Measurements from ENCODE around the gene SELENOF. TPM values are rescaled to one million over a fixed set of nuclear protein-coding genes. Genes with fewer than 3 reads are reported as not detected.

The SELENOF gene
- total and polyA plus RNA-seq, 2 of the 4 experiments (the other 2 are of a cell fraction), result 60.0 to 153 TPM

DNA sequence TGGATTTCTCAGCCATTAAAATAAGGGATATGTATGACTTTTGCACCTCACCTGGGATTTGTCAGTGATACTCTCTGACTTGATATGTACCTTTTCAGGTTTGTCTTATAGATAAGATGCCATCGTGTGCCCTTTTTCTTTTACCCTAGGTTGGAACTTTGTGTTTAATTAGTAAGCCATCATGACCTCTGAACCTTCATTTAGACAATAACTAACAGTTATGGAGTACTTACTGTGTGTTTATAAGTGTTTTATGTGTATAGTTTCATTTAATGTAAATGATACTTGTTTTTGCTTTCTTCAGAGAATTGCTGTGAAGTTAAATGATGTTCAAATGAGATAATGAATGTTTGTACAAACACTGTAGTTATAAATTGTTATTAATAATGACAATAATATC, 14.9 kb upstream of the SELENOF start:
- H3K56ac ChIP-seq (ENCODE audit: extremely low read depth, insufficient read depth, low read length), result no peak overlapping the region
- TF ChIP-seq MXI1 (IDR thresholded peaks at IDR 0.05; ENCODE audit: borderline replicate concordance, low read depth, low read length) (no peak), BHLHE40 (IDR thresholded peaks at IDR 0.05; ENCODE audit: low read depth, low read length) (no peak), MAFK (IDR thresholded peaks at IDR 0.05; ENCODE audit: low read depth, low read length) (no peak), RCOR1 (IDR thresholded peaks at IDR 0.05; ENCODE audit: insufficient replicate concordance, low read length) (no peak), RAD21 (IDR thresholded peaks at IDR 0.05; ENCODE audit: low read length) (no peak)
- TF ChIP-seq, protein P1, sequence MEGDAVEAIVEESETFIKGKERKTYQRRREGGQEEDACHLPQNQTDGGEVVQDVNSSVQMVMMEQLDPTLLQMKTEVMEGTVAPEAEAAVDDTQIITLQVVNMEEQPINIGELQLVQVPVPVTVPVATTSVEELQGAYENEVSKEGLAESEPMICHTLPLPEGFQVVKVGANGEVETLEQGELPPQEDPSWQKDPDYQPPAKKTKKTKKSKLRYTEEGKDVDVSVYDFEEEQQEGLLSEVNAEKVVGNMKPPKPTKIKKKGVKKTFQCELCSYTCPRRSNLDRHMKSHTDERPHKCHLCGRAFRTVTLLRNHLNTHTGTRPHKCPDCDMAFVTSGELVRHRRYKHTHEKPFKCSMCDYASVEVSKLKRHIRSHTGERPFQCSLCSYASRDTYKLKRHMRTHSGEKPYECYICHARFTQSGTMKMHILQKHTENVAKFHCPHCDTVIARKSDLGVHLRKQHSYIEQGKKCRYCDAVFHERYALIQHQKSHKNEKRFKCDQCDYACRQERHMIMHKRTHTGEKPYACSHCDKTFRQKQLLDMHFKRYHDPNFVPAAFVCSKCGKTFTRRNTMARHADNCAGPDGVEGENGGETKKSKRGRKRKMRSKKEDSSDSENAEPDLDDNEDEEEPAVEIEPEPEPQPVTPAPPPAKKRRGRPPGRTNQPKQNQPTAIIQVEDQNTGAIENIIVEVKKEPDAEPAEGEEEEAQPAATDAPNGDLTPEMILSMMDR (conservative IDR thresholded peaks at IDR 0.05; ENCODE audit: low read depth, low read length), result no peak
- TF ChIP-seq, protein P2, sequence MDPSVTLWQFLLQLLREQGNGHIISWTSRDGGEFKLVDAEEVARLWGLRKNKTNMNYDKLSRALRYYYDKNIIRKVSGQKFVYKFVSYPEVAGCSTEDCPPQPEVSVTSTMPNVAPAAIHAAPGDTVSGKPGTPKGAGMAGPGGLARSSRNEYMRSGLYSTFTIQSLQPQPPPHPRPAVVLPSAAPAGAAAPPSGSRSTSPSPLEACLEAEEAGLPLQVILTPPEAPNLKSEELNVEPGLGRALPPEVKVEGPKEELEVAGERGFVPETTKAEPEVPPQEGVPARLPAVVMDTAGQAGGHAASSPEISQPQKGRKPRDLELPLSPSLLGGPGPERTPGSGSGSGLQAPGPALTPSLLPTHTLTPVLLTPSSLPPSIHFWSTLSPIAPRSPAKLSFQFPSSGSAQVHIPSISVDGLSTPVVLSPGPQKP (IDR thresholded peaks at IDR 0.05; ENCODE audit: borderline replicate concordance, low read depth, low read length), result no peak
- H4K20me1 ChIP-seq (ENCODE audit: insufficient read depth, low read length), result no peaks in the 10 kb centered on the region; the same call in 1 of the 2 replicates
- H2BK15ac ChIP-seq (ENCODE audit: low read depth, low read length), result no peak overlapping the region
- CTCF ChIA-PET, result no interaction called here
- 0 out of 2 replicates have a peak, but pooled peaks cover 2% of the 10 kb centered on the region for H3K9me1 ChIP-seq (ENCODE audit: insufficient read depth, low read length)
- no TSS peak for BruUV-seq (replicated peaks)
- POLR2A ChIA-PET (ENCODE audit: unreplicated experiment), result no interaction called here
- no peak overlapping the region for H3K4ac ChIP-seq (ENCODE audit: low read depth, low read length)
- no peak overlapping the region for H2AFZ ChIP-seq (replicated peaks; ENCODE audit: low read length, poor library complexity)
- no peak overlapping the region for H2BK20ac ChIP-seq (ENCODE audit: low read depth, low read length)
- no peak overlapping the region for H4K91ac ChIP-seq (ENCODE audit: insufficient read depth, low read depth, low read length)
- ATAC-seq (ENCODE audit: low read depth) (no peak), DNase-seq (no peak)
- no peak overlapping the region for H3K4me3 ChIP-seq (ENCODE audit: insufficient read depth, low read depth, low read length)
- no CpG with 5 or more reads among the region's 1 CpG for WGBS, 2 experiments (ENCODE audit: extremely low coverage in 2 of 2, insufficient read length in 1 of 2)
- H3K27ac ChIP-seq (ENCODE audit: insufficient read depth, low read length), result no peak overlapping the region
- no peak overlapping the region for H3K9ac ChIP-seq (ENCODE audit: low read depth, low read length)
- peaks cover 3% of the 10 kb centered on the region; the same call in 1 of the 2 replicates for H3K9me3 ChIP-seq (ENCODE audit: control insufficient read depth, insufficient read depth, low read length)
- H2AK5ac ChIP-seq (ENCODE audit: low read depth, low read length), result no peak overlapping the region
- H3K4me1 ChIP-seq (ENCODE audit: control insufficient read depth, insufficient read depth, low read length), result no peaks in the 10 kb centered on the region
- H3K23ac ChIP-seq (ENCODE audit: low read depth, low read length), result no peak overlapping the region
- no peak overlapping the region for H3K4me2 ChIP-seq (ENCODE audit: low read depth, low read length)
- in situ Hi-C loops (cut with MboI; ENCODE audit: low sequenced_read_pairs), result no loop called here
- no peak overlapping the region for H3K18ac ChIP-seq (ENCODE audit: low read depth, low read length)
- no peak overlapping the region for H4K5ac ChIP-seq (ENCODE audit: low read depth, low read length)
- peaks cover 13 to 18% of the 10 kb centered on the region in 2 experiments; a peak in 3 of 4 replicates for H3K79me1 ChIP-seq (ENCODE audit: low read depth in 1 of 2, low read length in 2 of 2)
- dilution Hi-C loops (cut with HindIII; ENCODE audit: low sequenced_read_pairs, unreplicated experiment), result no loop called here
- H2AK9ac ChIP-seq (replicated peaks; ENCODE audit: low read depth, low read length, poor library complexity), result no peak overlapping the region
- H3K36me3 ChIP-seq (ENCODE audit: control insufficient read depth, insufficient read depth, low read length), result no peaks in the 10 kb centered on the region
- H3K27me3 ChIP-seq (ENCODE audit: control insufficient read depth, insufficient read depth, low read length), result no peaks in the 10 kb centered on the region
- no peak overlapping the region for H2BK5ac ChIP-seq (ENCODE audit: low read depth, low read length, poor library complexity, severe bottlenecking)
- H2BK120ac ChIP-seq (ENCODE audit: low read depth, low read length), result no peak overlapping the region
- no peak overlapping the region for H3K14ac ChIP-seq (replicated peaks; ENCODE audit: low read depth, low read length)
- intact Hi-C loops (cut with micrococcal nuclease), result loop anchor here (1.0 kb wide), 1 partner anchor 32 kb away; no protein-coding TSS in a partner anchor
- H4K8ac ChIP-seq (ENCODE audit: low read depth in 2 of 2, low read length in 2 of 2), result no peak overlapping the region; a peak in 1 of 4 replicates

Data from IMR-90 (cell line).